ENCODE data around the gene RETREG1.

Gene RETREG1

DNA sequence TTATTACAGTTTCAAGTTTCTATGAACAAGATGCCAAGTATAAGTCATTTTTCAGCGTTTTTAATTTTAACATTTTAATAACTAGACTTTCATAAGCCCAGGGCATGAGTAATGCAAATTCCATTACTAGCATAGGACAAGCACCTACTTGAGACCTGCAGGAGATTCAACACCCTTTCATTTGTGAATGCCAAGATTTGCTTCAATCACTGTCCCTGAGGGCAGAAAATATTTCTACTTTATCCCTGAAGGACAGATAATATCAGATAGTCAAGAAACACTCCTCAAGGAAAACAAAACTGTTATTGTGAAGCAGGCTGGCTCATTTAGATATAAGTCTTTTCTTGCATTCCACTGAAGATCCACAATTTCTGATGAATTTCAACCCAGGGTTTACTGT, 123.5 kb downstream of the RETREG1 start:
- no peak overlapping the region for H3K4me3 ChIP-seq (ENCODE audit: low read depth in 1 of 2, low read length in 2 of 2)
- H2AFZ ChIP-seq (ENCODE audit: low read depth, low read length): no peak overlapping the region
- ATAC-seq (ENCODE audit: insufficient read depth, low read depth) (no peak), DNase-seq (no peak)
- H3K27ac ChIP-seq (ENCODE audit: low read length): no peak overlapping the region
- H4K20me1 ChIP-seq (ENCODE audit: insufficient read depth, low read length): no peaks in the 10 kb centered on the region
- H3K27me3 ChIP-seq (ENCODE audit: insufficient read depth, low read length, poor library complexity): no peaks in the 10 kb centered on the region
- no peaks in the 10 kb centered on the region for H3K4me1 ChIP-seq (ENCODE audit: insufficient read depth, low read length)
- no peaks in the 10 kb centered on the region for H3K36me3 ChIP-seq (ENCODE audit: insufficient read depth, low read length)
- H3K4me2 ChIP-seq (ENCODE audit: insufficient read depth, low read length): no peak overlapping the region
- TF ChIP-seq EZH2 (IDR thresholded peaks at IDR 0.05; ENCODE audit: borderline replicate concordance, low read depth, low read length, severe bottlenecking): no peak
- H3K9me3 ChIP-seq (ENCODE audit: insufficient read depth, low read length, severe bottlenecking): peaks cover 9% of the 10 kb centered on the region
- H3K79me2 ChIP-seq (ENCODE audit: insufficient read depth, low read length): no peaks in the 10 kb centered on the region
- no peak overlapping the region for H3K9ac ChIP-seq (ENCODE audit: low read depth, low read length)

DNA sequence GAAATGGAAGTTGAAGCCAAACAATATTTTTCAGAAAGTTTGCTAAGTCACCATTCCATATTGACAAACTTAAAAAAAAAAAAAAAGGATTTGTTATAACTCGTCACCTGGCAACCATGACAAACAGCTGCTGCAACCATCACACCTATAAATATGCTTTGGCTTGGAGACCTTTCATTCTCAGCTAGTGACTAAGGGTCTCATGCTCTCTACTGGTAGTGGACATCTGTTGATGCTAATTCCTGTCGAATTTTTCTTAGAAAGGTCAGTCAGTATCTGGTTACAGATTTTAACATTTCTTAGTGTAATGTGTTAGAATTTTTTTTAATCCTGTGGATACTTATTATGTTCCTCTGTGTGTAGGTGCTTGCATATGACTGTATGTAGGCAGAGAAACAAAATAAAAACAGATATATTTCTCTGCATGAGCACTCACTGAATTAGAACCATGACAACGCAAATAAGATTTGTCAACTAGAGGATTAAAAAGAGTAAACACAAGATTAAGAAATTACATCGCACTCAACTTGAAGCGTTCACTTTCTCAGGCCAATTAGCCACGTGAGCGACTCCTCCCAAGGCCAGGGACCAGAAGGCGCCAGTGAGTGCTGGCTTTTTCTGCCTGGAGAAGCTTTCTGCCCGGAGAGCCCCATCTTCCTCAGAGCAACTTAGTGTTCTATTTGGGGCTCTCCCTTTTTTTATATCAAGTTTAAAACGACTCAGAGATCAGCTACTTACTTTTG, 124.2 kb downstream of the RETREG1 start:
- no peak for TF ChIP-seq EZH2 (IDR thresholded peaks at IDR 0.05; ENCODE audit: borderline replicate concordance, low read depth, low read length, severe bottlenecking)
- TF ChIP-seq, protein P1, sequence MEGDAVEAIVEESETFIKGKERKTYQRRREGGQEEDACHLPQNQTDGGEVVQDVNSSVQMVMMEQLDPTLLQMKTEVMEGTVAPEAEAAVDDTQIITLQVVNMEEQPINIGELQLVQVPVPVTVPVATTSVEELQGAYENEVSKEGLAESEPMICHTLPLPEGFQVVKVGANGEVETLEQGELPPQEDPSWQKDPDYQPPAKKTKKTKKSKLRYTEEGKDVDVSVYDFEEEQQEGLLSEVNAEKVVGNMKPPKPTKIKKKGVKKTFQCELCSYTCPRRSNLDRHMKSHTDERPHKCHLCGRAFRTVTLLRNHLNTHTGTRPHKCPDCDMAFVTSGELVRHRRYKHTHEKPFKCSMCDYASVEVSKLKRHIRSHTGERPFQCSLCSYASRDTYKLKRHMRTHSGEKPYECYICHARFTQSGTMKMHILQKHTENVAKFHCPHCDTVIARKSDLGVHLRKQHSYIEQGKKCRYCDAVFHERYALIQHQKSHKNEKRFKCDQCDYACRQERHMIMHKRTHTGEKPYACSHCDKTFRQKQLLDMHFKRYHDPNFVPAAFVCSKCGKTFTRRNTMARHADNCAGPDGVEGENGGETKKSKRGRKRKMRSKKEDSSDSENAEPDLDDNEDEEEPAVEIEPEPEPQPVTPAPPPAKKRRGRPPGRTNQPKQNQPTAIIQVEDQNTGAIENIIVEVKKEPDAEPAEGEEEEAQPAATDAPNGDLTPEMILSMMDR (IDR thresholded peaks at IDR 0.05; ENCODE audit: borderline replicate concordance, extremely low read depth, low read length, poor library complexity, severe bottlenecking): no peak
- Histone ChIP-seq H3K79me2 (ENCODE audit: insufficient read depth, low read length) (no peaks in the 10 kb centered on the region), H3K9me3 (ENCODE audit: insufficient read depth, low read length, severe bottlenecking) (peaks cover 9% of the 10 kb centered on the region), H3K9ac (ENCODE audit: low read depth, low read length) (no peak overlapping the region), H2AFZ (ENCODE audit: low read depth, low read length) (no peak overlapping the region), H3K27ac (ENCODE audit: low read length) (no peak overlapping the region), H3K4me3 (ENCODE audit: low read depth in 1 of 2, low read length in 2 of 2) (no peak overlapping the region), H3K36me3 (ENCODE audit: insufficient read depth, low read length) (no peaks in the 10 kb centered on the region), H4K20me1 (ENCODE audit: insufficient read depth, low read length) (no peaks in the 10 kb centered on the region), H3K4me2 (ENCODE audit: insufficient read depth, low read length) (no peak overlapping the region), H3K27me3 (ENCODE audit: insufficient read depth, low read length, poor library complexity) (no peaks in the 10 kb centered on the region), H3K4me1 (ENCODE audit: insufficient read depth, low read length) (no peaks in the 10 kb centered on the region)
- DNase-seq (no peak), ATAC-seq (ENCODE audit: insufficient read depth, low read depth) (no peak)

- Histone ChIP-seq H3K9ac (ENCODE audit: low read depth, low read length) (no peak overlapping the region), H3K9me3 (ENCODE audit: insufficient read depth, low read length, severe bottlenecking) (peaks cover 9% of the 10 kb centered on the region), H3K4me3 (ENCODE audit: low read depth in 1 of 2, low read length in 2 of 2) (no peak overlapping the region), H2AFZ (ENCODE audit: low read depth, low read length) (no peak overlapping the region), H3K4me2 (ENCODE audit: insufficient read depth, low read length) (no peak overlapping the region), H3K79me2 (ENCODE audit: insufficient read depth, low read length) (no peaks in the 10 kb centered on the region), H3K4me1 (ENCODE audit: insufficient read depth, low read length) (no peaks in the 10 kb centered on the region), H3K36me3 (ENCODE audit: insufficient read depth, low read length) (no peaks in the 10 kb centered on the region), H3K27ac (ENCODE audit: low read length) (no peak overlapping the region), H3K27me3 (ENCODE audit: insufficient read depth, low read length, poor library complexity) (no peaks in the 10 kb centered on the region), H4K20me1 (ENCODE audit: insufficient read depth, low read length) (no peaks in the 10 kb centered on the region)
- DNase-seq (no peak), ATAC-seq (ENCODE audit: insufficient read depth, low read depth) (no peak)
- TF ChIP-seq, protein P1 (IDR thresholded peaks at IDR 0.05; ENCODE audit: borderline replicate concordance, extremely low read depth, low read length, poor library complexity, severe bottlenecking): no peak
- no peak for TF ChIP-seq EZH2 (IDR thresholded peaks at IDR 0.05; ENCODE audit: borderline replicate concordance, low read depth, low read length, severe bottlenecking)
Measured at GRCh38 chr5:16490911-16491310, 125.9 kb downstream of the RETREG1 start.

GRCh38 chr5:16489322-16489791, 127.4 kb downstream of the RETREG1 start:
- no peaks in the 10 kb centered on the region for H3K4me1 ChIP-seq (ENCODE audit: insufficient read depth, low read length)
- no peaks in the 10 kb centered on the region for H3K9me3 ChIP-seq (ENCODE audit: insufficient read depth, low read length, severe bottlenecking)
- H4K20me1 ChIP-seq (ENCODE audit: insufficient read depth, low read length): no peaks in the 10 kb centered on the region
- TF ChIP-seq EZH2 (IDR thresholded peaks at IDR 0.05; ENCODE audit: borderline replicate concordance, low read depth, low read length, severe bottlenecking): no peak
- TF ChIP-seq, protein P1 (IDR thresholded peaks at IDR 0.05; ENCODE audit: borderline replicate concordance, extremely low read depth, low read length, poor library complexity, severe bottlenecking): peak; percentile 58
- H3K9ac ChIP-seq (ENCODE audit: low read depth, low read length): no peak overlapping the region
- H3K4me3 ChIP-seq (ENCODE audit: low read depth in 1 of 2, low read length in 2 of 2): no peak overlapping the region
- no peak for DNase-seq
- H3K36me3 ChIP-seq (ENCODE audit: insufficient read depth, low read length): no peaks in the 10 kb centered on the region
- H3K79me2 ChIP-seq (ENCODE audit: insufficient read depth, low read length): no peaks in the 10 kb centered on the region
- no peak overlapping the region for H2AFZ ChIP-seq (ENCODE audit: low read depth, low read length)
- H3K4me2 ChIP-seq (ENCODE audit: insufficient read depth, low read length): no peak overlapping the region
- ATAC-seq (ENCODE audit: insufficient read depth, low read depth): peak; percentile 73
- no peak overlapping the region for H3K27ac ChIP-seq (ENCODE audit: low read length)
- no peaks in the 10 kb centered on the region for H3K27me3 ChIP-seq (ENCODE audit: insufficient read depth, low read length, poor library complexity)
